HCT116 (cell line): ENCODE data around the gene CRYZ.
A peak's percentile ranks its signal among the peaks of the same experiment; 100 is the strongest.

Experiments used
- ATF3 ChIP-seq: IDR thresholded peaks from 2 replicates; pipeline ENCODE4 v1.6.1; 2012
- CEBPB ChIP-seq: IDR thresholded peaks from 2 replicates; pipeline ENCODE4 v1.6.1; 2012; ENCODE audit warnings: low read depth
- CTCF ChIP-seq, 3 experiments: fragments of 200-600 bp in 1 of 3; sonication (generic) in 1 of 3; IDR thresholded peaks in 2 of 3; conservative IDR thresholded peaks in 1 of 3; 2 replicates each; pipeline ENCODE4 v1.5.1; 2012 to 2017; ENCODE audit warnings: low read depth in 2 of 3, low read length in 2 of 3, antibody characterized with exemption in 1 of 3, borderline replicate concordance in 1 of 3, control low read depth in 1 of 3, mild to moderate bottlenecking in 1 of 3, mixed read lengths in 1 of 3, mixed run types in 1 of 3, moderate library complexity in 1 of 3; ENCODE audit not compliant: insufficient read depth in 1 of 3
- EGR1 ChIP-seq: IDR thresholded peaks from 2 replicates; pipeline ENCODE4 v1.6.1; 2012; ENCODE audit warnings: low read depth
- FOSL1 ChIP-seq: IDR thresholded peaks from 2 replicates; pipeline ENCODE4 v1.6.1; 2012; ENCODE audit warnings: low read depth
- MAX ChIP-seq: IDR thresholded peaks from 2 replicates; pipeline ENCODE4 v1.6.1; 2012
- POLR2A ChIP-seq: IDR thresholded peaks from 2 replicates; pipeline ENCODE4 v1.7.0; 2011; ENCODE audit warnings: borderline replicate concordance; ENCODE audit not compliant: insufficient read depth, insufficient read length; ENCODE audit errors: extremely low read depth
- POLR2AphosphoS5 ChIP-seq: IDR thresholded peaks from 2 replicates; pipeline ENCODE4 v1.6.1; 2011; ENCODE audit warnings: mild to moderate bottlenecking, low read depth, low read length, moderate library complexity
- SIN3A ChIP-seq: IDR thresholded peaks from 2 replicates; pipeline ENCODE4 v1.6.1; 2012; ENCODE audit warnings: low read depth
- SP1 ChIP-seq: IDR thresholded peaks from 2 replicates; pipeline ENCODE4 v1.6.1; 2012; ENCODE audit warnings: low read depth
- ZBTB33 ChIP-seq: IDR thresholded peaks from 2 replicates; pipeline ENCODE4 v1.6.1; 2011; ENCODE audit warnings: mild to moderate bottlenecking, low read length, moderate library complexity; ENCODE audit not compliant: insufficient replicate concordance; ENCODE audit errors: extremely low read depth
- ZFX ChIP-seq: fragments of 450-650 bp; IDR thresholded peaks from 2 replicates; pipeline ENCODE4 v1.6.1; 2017
- ZNF274 ChIP-seq: fragments of 200-500 bp; sonication (Bioruptor generic); IDR thresholded peaks from 2 replicates; pipeline ENCODE4 v1.6.1; 2014; ENCODE audit warnings: mild to moderate bottlenecking, low read depth, low read length, inconsistent platforms

- TF ChIP-seq CTCF (IDR thresholded peaks at IDR 0.05 in 2 of 3, conservative IDR thresholded peaks at IDR 0.05 in 1 of 3; ENCODE audit: borderline replicate concordance in 1 of 3, insufficient read depth in 1 of 3, low read depth in 2 of 3, low read length in 2 of 3): peak; percentile 37 to 71 (median 57); a peak in 5 of 6 replicates
- TF ChIP-seq POLR2A: no peak
- TF ChIP-seq MAX: no peak
- TF ChIP-seq ZFX: no peak
- no peak for TF ChIP-seq SIN3A
- no peak for TF ChIP-seq EGR1
- TF ChIP-seq ZBTB33: no peak
- no peak for TF ChIP-seq ZNF274
- no peak for TF ChIP-seq POLR2AphosphoS5
- no peak for TF ChIP-seq FOSL1
- TF ChIP-seq CEBPB: no peak
- TF ChIP-seq SP1: no peak
- TF ChIP-seq ATF3: no peak
Observed at GRCh38 chr1:74767490-74767889, 34.6 kb upstream of the CRYZ start.
